ENCODE results near the gene MTMR6. TPM values are rescaled to one million over a fixed set of nuclear protein-coding genes. Genes with fewer than 3 reads are reported as not detected.

The MTMR6 gene
- total RNA-seq, 1 experiment from 2014 or later, result 46.0 TPM

DNA sequence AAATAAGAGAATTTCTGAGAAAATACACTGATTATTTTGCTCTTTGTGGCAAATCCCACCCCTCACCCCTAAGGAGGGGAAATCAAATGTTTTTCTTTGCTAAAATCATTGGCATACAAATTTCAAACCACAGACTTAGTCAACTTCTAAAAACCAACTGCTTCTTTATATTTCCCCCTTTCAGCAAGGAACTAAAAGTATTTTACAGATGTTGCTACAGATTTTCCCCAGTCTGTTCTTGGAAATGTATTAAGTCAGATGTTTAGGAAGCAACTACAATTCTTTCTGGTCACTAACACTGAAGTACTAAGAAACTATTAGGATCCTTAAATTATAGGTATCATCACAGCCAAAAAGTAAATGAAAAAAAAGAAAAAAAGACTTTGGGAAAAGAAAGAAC, 6.9 kb downstream of the MTMR6 start:
- DNase-seq (ENCODE audit: low read depth), result no peak

GRCh38 chr13:25276748-25277147, 10.5 kb downstream of the MTMR6 start:
- peak; percentile 45 for DNase-seq (ENCODE audit: low read depth)

- DNase-seq (ENCODE audit: low read depth), result no peak
These were observed 18.7 kb downstream of the MTMR6 start for GRCh38 chr13:25268561-25268960.

GRCh38 chr13:25267715-25268114, 19.6 kb downstream of the MTMR6 start:
- DNase-seq (ENCODE audit: low read depth), result no peak

DNA sequence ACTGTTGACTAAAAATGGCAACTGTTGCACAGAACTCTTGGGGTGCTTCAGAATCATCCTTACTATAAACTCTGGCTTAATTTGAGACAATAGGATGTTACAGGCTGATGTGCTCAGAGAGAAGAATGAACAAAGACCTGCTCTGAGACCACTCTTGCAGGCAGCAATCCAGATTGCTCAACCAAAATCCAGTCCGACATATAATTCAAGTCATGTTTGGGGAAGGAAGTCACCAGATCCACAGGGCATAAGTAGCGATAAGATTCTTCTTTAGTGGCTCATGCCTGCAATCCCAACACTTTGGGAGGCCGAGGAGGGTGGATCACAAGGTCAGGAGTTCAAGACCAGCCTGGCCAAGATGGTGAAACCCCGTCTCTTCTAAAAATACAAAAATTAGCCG, 20.6 kb downstream of the MTMR6 start:
- no peak for DNase-seq (ENCODE audit: low read depth)

DNA sequence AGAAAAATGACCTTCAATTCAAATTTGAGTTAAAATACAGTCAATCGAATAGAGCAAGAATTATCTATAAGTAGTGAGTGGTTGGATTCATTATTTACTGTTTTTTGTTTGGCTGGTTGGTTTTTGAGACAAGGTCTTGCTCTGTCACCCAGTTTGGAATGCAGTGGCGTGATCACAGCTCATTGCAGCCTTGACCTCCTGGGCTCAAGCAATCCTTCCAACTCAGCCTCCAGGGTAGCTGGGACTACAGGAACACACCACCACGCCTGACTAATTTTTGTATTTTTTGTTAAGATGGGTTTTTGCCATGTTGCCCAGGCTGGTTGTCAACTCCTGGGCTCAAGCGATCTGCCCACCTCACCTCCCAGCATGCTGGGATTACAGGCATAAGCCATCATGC, 25.0 kb downstream of the MTMR6 start:
- no peak for DNase-seq (ENCODE audit: low read depth)

- no peak for DNase-seq (ENCODE audit: low read depth)
These were observed 33.6 kb downstream of the MTMR6 start for GRCh38 chr13:25253702-25254101.

DNA sequence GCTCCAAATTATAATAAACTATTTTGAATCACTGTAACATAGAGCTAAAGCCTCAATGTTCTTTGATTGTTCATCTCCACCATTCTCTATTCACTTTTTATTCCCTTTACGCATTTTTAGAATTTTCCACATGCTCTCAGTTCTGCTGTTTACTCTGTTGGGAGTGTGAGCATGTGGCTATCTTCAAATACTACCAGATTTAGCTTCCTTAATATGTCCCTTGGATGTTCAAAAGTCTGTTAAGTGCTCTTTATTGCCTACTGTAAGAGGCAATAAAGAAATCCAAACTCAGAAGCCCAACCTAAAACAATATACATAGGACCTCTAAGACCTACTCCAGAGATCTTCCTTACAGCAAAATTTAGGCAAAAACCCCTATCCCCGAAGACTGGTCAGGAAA, 34.5 kb downstream of the MTMR6 start:
- DNase-seq (ENCODE audit: low read depth), result no peak

GRCh38 chr13:25252225-25252624, 35.1 kb downstream of the MTMR6 start:
- DNase-seq (ENCODE audit: low read depth), result no peak

GRCh38 chr13:25249001-25249543, 38.2 kb downstream of the MTMR6 start:
- peak; percentile 17 for DNase-seq (ENCODE audit: low read depth)

DNA sequence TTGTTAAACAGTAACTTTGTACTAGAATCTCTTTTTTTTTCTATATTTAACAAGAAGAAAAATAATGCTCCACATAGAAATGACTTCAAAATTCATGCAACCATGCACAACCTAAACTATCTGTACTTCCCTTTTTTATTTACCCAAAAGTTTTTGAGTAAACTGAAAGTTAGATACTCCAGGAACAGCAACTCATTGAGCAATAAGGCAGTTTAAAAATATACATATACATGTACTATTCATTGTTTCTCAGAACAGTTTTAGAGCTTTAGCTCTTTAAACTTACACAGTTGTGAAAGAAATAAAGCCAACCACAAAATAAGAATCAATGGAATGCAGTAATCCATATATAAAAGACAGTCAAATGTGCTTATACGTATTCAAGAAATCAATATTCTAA, 39.2 kb downstream of the MTMR6 start:
- DNase-seq (ENCODE audit: low read depth), result no peak

GRCh38 chr13:25247360-25247759, 39.9 kb downstream of the MTMR6 start:
- DNase-seq (ENCODE audit: low read depth), result no peak

DNA sequence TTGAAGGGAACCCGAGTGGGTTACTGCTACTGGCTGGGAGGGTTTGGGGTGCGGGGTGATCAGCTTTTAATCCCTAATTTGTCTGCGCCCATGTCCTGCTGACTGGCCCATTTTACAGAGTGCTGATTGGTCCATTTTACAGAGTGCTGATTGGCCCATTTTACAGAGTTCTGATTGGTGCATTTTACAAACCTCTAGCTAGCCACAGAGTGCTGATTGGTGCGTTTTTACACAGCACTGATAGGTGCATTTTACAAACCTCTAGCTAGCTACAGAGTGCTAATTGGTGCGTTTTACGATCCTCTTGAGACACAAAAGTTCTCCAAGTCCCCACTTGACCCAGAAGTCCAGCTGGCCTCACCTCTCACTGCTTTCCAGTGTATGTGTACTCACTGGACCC, 43.2 kb downstream of the MTMR6 start:
- no peak for DNase-seq (ENCODE audit: low read depth)

DNA sequence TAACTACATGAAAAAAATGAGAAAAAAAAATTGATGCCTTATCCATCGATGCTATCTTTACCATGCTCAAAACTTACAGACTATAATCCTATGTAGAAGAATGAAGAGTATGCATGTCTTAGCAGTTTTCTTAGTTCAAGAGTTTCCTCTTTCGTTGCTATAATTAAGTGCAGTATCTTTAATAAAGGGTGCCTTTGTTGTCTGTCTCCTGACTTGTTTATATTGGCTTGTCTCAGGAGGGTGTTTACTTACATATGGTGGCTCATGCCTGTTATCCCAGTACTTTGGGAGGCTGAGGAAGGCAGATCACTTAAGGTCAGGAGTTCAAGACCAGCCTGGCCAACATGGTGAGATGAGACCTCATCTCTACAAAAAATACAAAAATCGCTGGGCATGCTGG, 44.3 kb downstream of the MTMR6 start:
- peak; percentile 12 for DNase-seq (ENCODE audit: low read depth)

DNA sequence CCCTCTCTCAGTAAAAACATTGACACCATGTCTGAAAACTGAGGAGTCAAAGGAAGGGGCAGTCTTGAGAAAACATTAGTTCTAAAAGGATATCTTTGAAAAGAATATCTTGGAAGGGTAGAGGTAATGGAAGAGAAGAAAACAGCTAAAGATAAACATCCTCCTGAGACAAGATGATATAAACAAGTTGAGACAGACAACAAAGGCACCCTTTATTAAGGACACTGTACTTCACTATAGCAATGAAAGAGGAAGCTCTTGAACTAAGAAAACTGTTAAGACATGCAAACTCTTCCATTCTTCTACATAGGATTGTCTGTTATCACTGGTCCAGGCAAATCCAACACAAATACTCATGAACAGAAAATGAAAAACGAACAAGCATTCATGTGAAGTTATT, 46.3 kb downstream of the MTMR6 start:
- no peak for DNase-seq (ENCODE audit: low read depth)

DNA sequence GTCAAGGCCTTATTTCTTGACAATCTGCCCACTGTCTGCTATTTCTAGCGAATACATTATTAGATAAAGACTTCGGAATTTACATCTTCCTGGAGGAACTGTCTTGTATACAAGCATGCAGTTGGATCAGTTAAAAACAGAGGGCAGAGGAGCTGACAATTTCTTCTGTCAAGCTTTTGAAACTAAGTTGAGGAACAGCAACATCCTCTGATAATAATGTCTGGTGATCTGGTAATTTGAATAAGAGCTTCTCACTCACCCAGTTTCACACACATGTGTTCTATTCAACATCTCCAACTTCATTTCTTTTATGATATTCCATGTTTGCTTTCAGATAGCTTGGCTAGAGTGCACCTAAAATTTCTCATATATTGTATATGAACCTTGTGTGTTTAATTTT, 50.2 kb downstream of the MTMR6 start:
- no peak for DNase-seq (ENCODE audit: low read depth)

- DNase-seq (ENCODE audit: low read depth), result no peak
These were observed 53.4 kb downstream of the MTMR6 start for GRCh38 chr13:25233861-25234260.

- peak; percentile 49 for DNase-seq (ENCODE audit: low read depth)
These were observed 54.3 kb downstream of the MTMR6 start for GRCh38 chr13:25232937-25233515.

- DNase-seq (ENCODE audit: low read depth), result no peak
These were observed 55.8 kb downstream of the MTMR6 start for GRCh38 chr13:25231517-25231916.

GRCh38 chr13:25227690-25228089, 59.6 kb downstream of the MTMR6 start:
- DNase-seq (ENCODE audit: low read depth), result no peak

DNA sequence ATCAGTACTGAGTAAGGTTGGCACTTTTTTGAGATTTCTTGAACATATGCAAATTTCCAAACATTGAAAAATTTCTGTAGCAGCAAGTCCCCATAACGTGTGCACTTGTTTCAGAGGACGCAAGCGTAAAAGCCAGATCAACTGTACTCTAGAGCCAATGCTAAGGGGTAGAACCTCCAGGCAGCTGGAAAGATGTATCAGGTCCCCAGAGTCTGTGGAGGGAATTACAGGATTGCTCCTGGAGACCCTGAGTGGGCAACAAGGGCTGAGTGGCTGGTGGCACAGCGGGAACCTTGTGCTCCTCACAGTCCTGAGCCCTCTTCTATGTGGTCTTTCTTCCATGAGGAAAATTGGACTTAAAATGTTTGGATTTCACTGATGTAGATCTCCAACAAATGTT, 61.3 kb downstream of the MTMR6 start:
- DNase-seq (ENCODE audit: low read depth), result no peak

DNA sequence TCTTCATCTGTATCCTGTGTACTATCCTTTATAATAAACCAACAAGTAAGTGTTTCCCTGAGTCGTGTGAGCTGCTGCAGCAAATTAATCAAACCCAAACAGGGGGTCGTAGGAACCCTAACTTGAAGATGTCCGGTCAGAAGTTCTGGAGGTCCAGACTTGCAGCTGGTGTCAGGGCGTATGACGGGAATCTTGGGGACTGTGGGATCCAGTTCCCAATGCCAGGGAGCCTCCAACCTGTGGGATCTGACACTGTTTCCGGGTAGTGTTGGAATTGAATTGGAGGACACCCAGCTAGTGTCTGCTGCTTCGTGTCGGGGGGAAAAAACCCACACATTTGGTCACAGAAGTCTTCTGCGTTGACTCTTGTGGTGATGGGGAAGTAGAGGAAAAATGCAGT, 63.1 kb downstream of the MTMR6 start:
- DNase-seq (ENCODE audit: low read depth), result no peak

GRCh38 chr13:25222740-25223139, 64.5 kb downstream of the MTMR6 start:
- DNase-seq (ENCODE audit: low read depth), result no peak

- no peak for DNase-seq (ENCODE audit: low read depth)
These were observed 69.3 kb downstream of the MTMR6 start for GRCh38 chr13:25218019-25218418.
